Brain pericyte (primary cell): Measurements from ENCODE around the gene LILRB2.
"Not testable (repeated sequence)": the region's sequence is repeated elsewhere in the genome, so short reads cannot be mapped to it uniquely, and the experiment has no call there.

Experiments
- DNase-seq: peaks from one replicate; pipeline ENCODE4 v3.0.0-alpha.2; 2012; ENCODE audit warnings: low read depth, low spot score

LILRB2 gene

GRCh38 chr19:54242234-54242633, 38.7 kb downstream of the LILRB2 start:
- not testable (repeated sequence) for DNase-seq

DNA sequence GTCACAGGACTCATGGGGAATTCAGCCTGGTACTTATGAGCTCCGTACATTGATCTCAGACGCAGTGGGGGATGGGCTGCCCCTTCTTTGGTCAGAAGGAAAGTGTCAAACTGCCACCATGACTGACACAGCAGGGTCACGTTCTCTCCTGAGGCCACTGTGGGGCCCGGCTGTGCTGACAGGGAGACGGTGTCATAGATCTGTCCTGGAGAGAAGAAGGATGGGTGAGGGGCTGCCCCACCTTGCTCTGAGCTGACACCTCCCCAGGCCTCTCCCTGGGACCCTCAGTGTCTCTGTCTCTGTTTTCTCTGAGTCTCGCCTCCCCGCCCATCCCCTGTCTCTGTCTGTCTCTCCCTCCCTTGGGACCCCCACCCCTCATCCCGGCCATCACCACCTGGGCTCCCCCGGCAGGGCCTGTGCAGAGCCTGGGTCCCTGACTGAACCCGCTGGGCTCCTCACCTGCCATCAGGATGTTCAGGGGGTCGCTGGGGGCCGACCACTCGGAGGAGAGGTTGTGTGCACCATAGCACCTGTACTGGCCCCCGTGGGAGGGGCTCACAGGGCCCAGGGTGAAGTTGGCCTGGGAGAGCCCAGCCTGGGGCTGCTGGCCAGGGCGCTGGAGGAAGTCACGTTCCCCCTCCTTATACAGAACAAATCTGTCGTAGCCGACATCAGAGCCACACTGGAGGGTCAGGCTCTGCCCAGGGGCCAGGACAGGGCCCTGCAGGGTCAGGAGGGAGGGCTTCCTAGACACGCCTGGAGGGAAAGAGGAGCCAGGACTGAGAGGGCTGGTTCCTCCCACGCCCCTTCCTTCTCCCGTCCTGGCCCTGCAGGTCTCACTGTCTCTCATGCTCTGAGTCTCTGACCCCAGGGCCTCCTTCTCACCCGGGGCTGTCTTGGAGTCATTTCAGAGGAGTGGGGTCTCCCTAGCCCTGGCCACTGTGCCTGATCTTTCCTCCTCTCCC, 40.3 kb downstream of the LILRB2 start:
- DNase-seq = not testable (repeated sequence)

- DNase-seq = not testable (repeated sequence)
Observed at GRCh38 chr19:54239491-54240371, 41.2 kb downstream of the LILRB2 start.

GRCh38 chr19:54233941-54234340, 47.0 kb downstream of the LILRB2 start:
- no peak for DNase-seq

DNA sequence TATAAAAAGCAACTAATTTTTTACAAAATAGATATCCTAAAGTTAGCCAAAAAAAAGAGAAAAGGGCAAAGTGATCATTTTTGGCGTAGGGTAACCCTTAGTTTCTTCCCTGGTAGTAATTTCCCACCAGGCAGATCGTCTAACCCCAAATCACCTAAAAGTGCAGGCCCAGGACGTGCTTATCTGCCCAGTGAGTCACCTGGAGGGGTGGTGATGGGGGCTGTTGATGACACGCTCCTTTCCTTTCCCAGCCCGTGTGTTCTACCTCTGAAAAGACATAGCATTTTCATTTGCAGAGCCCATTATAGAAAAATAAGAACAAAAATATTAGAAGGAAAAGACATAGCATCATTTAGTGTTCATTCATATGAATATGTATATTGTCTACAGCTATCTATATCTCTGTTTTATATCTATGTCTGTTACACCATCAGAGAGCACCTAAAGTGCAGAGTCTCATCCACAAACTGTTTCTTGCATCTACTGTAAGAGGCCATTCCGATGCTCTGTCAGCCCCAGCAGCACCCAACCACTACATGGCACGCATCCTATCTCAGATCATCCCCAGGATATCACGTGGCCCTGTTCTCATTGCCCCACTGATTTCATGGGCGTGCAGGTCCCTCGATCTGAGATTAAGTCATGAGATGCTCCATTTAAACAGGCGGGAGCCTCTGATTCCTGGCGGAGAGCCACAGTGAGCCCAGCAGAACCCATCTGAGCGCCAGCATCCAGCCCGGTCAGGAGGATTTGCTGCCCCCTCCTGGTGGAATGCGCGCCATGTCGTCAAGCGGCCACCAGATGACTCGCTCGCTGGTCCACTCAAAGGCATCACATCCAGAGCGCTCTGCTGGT, 49.6 kb downstream of the LILRB2 start:
- DNase-seq = peak; percentile 17

DNA sequence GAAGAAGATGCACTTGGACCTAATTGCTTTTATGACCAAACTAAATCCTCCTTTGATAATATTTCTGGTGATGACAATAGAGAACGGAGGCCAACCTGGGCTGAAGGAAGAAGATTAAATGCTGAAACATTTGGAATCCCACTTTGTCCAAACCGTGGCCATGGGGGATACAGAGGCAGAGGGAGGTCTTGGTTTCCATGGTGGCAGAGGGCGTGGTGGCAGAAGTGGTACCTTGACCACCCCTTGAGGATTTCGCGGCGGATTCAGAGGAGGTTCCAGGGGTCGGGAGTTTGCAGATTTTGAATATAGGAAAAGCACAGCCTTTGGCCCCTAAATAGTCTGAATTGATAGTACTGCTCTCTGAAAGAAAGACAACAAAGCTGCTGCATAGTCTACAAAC, 50.9 kb downstream of the LILRB2 start:
- DNase-seq = no peak

DNA sequence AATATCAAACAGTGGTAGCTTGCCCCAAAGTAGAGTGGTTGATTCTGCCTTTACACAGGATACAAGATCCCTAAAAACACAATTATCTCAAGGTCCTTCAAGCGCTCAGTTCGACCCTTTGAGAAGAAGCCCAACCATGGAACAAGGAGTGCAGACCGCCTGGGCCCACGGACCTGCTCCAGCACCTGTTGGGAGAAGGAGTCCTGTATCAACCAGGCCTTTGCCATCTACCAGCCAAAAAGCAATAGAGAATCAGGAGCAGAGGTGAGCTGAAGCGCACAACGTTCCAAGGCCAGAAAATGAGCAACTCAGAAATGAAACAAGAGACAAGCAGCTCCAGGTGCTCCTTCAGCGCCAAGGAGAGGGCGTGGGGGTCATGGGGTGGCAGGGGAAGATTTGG, 51.8 kb downstream of the LILRB2 start:
- DNase-seq = no peak

DNA sequence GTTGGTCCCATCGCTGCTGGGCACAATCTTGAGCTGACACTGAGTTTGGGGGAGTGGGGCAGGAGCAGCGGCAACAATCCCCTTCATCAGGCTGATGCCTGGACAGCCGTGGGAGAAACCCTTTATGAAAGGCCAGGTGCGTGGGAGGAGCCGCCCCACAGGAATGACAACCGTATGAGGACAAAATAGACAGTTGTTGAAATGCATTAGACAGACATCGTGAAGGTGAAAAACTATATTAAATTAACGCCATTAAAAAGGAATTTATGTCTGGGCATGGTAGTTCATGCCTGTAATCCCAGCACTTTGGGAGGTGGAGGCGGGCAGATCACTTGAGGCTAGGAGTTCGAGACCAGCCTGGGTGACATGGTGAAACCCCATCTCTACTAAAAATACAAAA, 56.3 kb downstream of the LILRB2 start:
- not testable (repeated sequence) for DNase-seq

GRCh38 chr19:54223937-54224281, 57.0 kb downstream of the LILRB2 start:
- DNase-seq = not testable (repeated sequence)
